H9 (cell line): ENCODE data around the gene AMN. TPM values are rescaled to one million over a fixed set of nuclear protein-coding genes. Genes with fewer than 3 reads are reported as not detected.

ENCODE experiments used
- DNase-seq: peaks from one replicate; pipeline ENCODE4 v3.0.0-alpha.2; 2017
- H2AFZ ChIP-seq: one replicate; pipeline ENCODE4 v1.6.1; 2013; ENCODE audit warnings: mild to moderate bottlenecking, low read length, control low read depth, moderate library complexity
- H2AK5ac ChIP-seq: 2 replicates; pipeline ENCODE4 v1.6.1; 2013; ENCODE audit warnings: low read length, control low read depth, mixed read lengths; ENCODE audit not compliant: insufficient read length
- H2BK120ac ChIP-seq: one replicate; pipeline ENCODE4 v1.6.1; 2013; ENCODE audit warnings: low read depth, mild to moderate bottlenecking, low read length, control low read depth, inconsistent platforms; ENCODE audit not compliant: poor library complexity, severe bottlenecking
- H2BK12ac ChIP-seq: 2 replicates; pipeline ENCODE4 v1.6.1; 2013; ENCODE audit warnings: low read length, control low read depth, mixed read lengths, low read depth; ENCODE audit not compliant: insufficient read length
- H2BK15ac ChIP-seq: 2 replicates; pipeline ENCODE4 v1.6.1; 2013; ENCODE audit warnings: low read depth, low read length, control low read depth
- H2BK20ac ChIP-seq: one replicate; pipeline ENCODE4 v1.6.1; 2013; ENCODE audit warnings: low read depth, mild to moderate bottlenecking, low read length, control low read depth, inconsistent platforms; ENCODE audit not compliant: poor library complexity, severe bottlenecking
- H2BK5ac ChIP-seq: 2 replicates; pipeline ENCODE4 v1.6.1; 2013; ENCODE audit warnings: low read length, control low read depth, mixed read lengths; ENCODE audit not compliant: insufficient read length
- H3K14ac ChIP-seq: 2 replicates; pipeline ENCODE4 v1.6.1; 2013; ENCODE audit warnings: low read length, control low read depth; ENCODE audit not compliant: insufficient read depth
- H3K18ac ChIP-seq: 2 replicates; pipeline ENCODE4 v1.6.1; 2013; ENCODE audit warnings: low read depth, mild to moderate bottlenecking, mixed read lengths, low read length, control low read depth; ENCODE audit not compliant: insufficient read length
- H3K23ac ChIP-seq: 2 replicates; pipeline ENCODE4 v1.6.1; 2013; ENCODE audit warnings: low read length, control low read depth, mixed read lengths, low read depth; ENCODE audit not compliant: insufficient read length
- H3K23me2 ChIP-seq: 2 replicates; pipeline ENCODE4 v1.6.1; 2013; ENCODE audit warnings: low read depth, mild to moderate bottlenecking, mixed read lengths, low read length, control low read depth; ENCODE audit not compliant: insufficient read length, poor library complexity, severe bottlenecking
- H3K27ac ChIP-seq: 2 replicates; pipeline ENCODE4 v1.5.1; 2013; ENCODE audit warnings: low read length, control low read depth, mixed read lengths, low read depth; ENCODE audit not compliant: insufficient read length
- H3K27me3 ChIP-seq: 2 replicates; pipeline ENCODE4 v1.6.1; 2013; ENCODE audit warnings: low read length, control low read depth, inconsistent platforms; ENCODE audit not compliant: insufficient read depth
- H3K4ac ChIP-seq: 2 replicates; pipeline ENCODE4 v1.6.1; 2013; ENCODE audit warnings: low read depth, mild to moderate bottlenecking, control low read depth, inconsistent platforms, low read length, moderate library complexity
- H3K4me1 ChIP-seq: 2 replicates; pipeline ENCODE4 v1.6.1; 2013; ENCODE audit warnings: low read length, control low read depth, inconsistent platforms; ENCODE audit not compliant: insufficient read depth
- H3K4me2 ChIP-seq: 2 replicates; pipeline ENCODE4 v1.6.1; 2013; ENCODE audit warnings: low read length, control low read depth, mixed read lengths; ENCODE audit not compliant: insufficient read length, insufficient read depth
- H3K56ac ChIP-seq: 2 replicates; pipeline ENCODE4 v1.6.1; 2013; ENCODE audit warnings: low read depth, mild to moderate bottlenecking, mixed read lengths, low read length, control low read depth; ENCODE audit not compliant: insufficient read length
- H3K79me1 ChIP-seq: 2 replicates; pipeline ENCODE4 v1.6.1; 2013; ENCODE audit warnings: low read depth, mild to moderate bottlenecking, moderate library complexity, low read length, control low read depth, inconsistent platforms; ENCODE audit not compliant: insufficient read depth, poor library complexity, severe bottlenecking
- H3K79me2 ChIP-seq: 2 replicates; pipeline ENCODE4 v1.6.1; 2013; ENCODE audit warnings: low read length, control low read depth, inconsistent platforms; ENCODE audit not compliant: insufficient read depth
- H3K9ac ChIP-seq: 2 replicates; pipeline ENCODE4 v1.6.1; 2013; ENCODE audit warnings: low read length, control low read depth, mixed read lengths; ENCODE audit not compliant: insufficient read length; ENCODE audit errors: extremely low read depth
- H3K9me3 ChIP-seq: one replicate; pipeline ENCODE4 v1.6.1; 2013; ENCODE audit warnings: low read depth, low read length, inconsistent platforms; ENCODE audit not compliant: control insufficient read depth
- H3T11ph ChIP-seq: one replicate; pipeline ENCODE4 v1.6.1; 2013; ENCODE audit warnings: mild to moderate bottlenecking, low read length, control low read depth, inconsistent platforms
- H4K20me1 ChIP-seq: one replicate; pipeline ENCODE4 v1.6.1; 2013; ENCODE audit not compliant: control insufficient read depth, insufficient read length, insufficient read depth
- H4K5ac ChIP-seq: 2 replicates; pipeline ENCODE4 v1.6.1; 2013; ENCODE audit warnings: low read depth, mild to moderate bottlenecking, mixed read lengths, low read length, control low read depth; ENCODE audit not compliant: insufficient read length
- H4K8ac ChIP-seq: replicated peaks from 2 replicates; pipeline ENCODE4 v1.6.1; 2013; ENCODE audit warnings: low read length, control low read depth, mixed read lengths, low read depth; ENCODE audit not compliant: insufficient read length
- H4K91ac ChIP-seq: 2 replicates; pipeline ENCODE4 v1.6.1; 2013; ENCODE audit warnings: low read depth, mild to moderate bottlenecking, moderate library complexity, mixed read lengths, low read length, control low read depth; ENCODE audit not compliant: insufficient read length
- H3K27ac Mint-ChIP-seq, 3 experiments: 2 replicates in 2 of 3; 3 replicates in 1 of 3; pipeline ENCODE4 v1.8.0; 2020 to 2021; ENCODE audit warnings: mixed read lengths in 3 of 3, mild to moderate bottlenecking in 1 of 3, moderate library complexity in 1 of 3
- H3K27me3 Mint-ChIP-seq: 2 replicates; pipeline ENCODE4 v1.8.0; 2021; ENCODE audit warnings: low read depth, mild to moderate bottlenecking, moderate library complexity, mixed read lengths
- H3K36me3 Mint-ChIP-seq, 3 experiments: 2 replicates in 2 of 3; 3 replicates in 1 of 3; pipeline ENCODE4 v1.8.0; 2020 to 2021; ENCODE audit warnings: low read depth in 3 of 3, mixed read lengths in 3 of 3; ENCODE audit not compliant: insufficient read depth in 1 of 3
- H3K4me1 Mint-ChIP-seq, 2 experiments: 2 replicates each; pipeline ENCODE4 v1.8.0; 2020; ENCODE audit warnings: mixed read lengths in 2 of 2
- H3K4me3 Mint-ChIP-seq, 2 experiments: 2 replicates in 1 of 2; 3 replicates in 1 of 2; pipeline ENCODE4 v1.8.0; 2020 to 2021; ENCODE audit warnings: mild to moderate bottlenecking in 2 of 2, mixed read lengths in 2 of 2, moderate library complexity in 1 of 2
- H3K9me3 Mint-ChIP-seq, 2 experiments: 2 replicates in 1 of 2; 3 replicates in 1 of 2; pipeline ENCODE4 v1.8.0; 2020; ENCODE audit warnings: mild to moderate bottlenecking in 2 of 2, mixed read lengths in 2 of 2, moderate library complexity in 1 of 2
- WGBS: extraction: QIAGEN DNeasy Blood & Tissue Kit; methylation state at CpG from one replicate; pipeline ENCODE4 v1.1.7; 2013; ENCODE audit warnings: missing lambda C conversion rate, low lambda C conversion rate, mixed read lengths; ENCODE audit not compliant: insufficient read length; ENCODE audit errors: extremely low coverage; 5-methylcytosine and 5-hydroxymethylcytosine counted together
- total RNA-seq: library from RNA; stranded (reverse); gene quantifications from 2 replicates; pipeline ENCODE4 v1.2.1, GENCODE V29; 2021
- TF ChIP-seq, protein P1 (sequence below): fragments of 200-600 bp; sonication (generic); conservative IDR thresholded peaks from 3 replicates; pipeline ENCODE4 v1.8.0; 2021; ENCODE audit warnings: antibody characterized with exemption, mild to moderate bottlenecking

The AMN gene
- total RNA-seq, 1 experiment from 2014 or later = 1.9 TPM

DNA sequence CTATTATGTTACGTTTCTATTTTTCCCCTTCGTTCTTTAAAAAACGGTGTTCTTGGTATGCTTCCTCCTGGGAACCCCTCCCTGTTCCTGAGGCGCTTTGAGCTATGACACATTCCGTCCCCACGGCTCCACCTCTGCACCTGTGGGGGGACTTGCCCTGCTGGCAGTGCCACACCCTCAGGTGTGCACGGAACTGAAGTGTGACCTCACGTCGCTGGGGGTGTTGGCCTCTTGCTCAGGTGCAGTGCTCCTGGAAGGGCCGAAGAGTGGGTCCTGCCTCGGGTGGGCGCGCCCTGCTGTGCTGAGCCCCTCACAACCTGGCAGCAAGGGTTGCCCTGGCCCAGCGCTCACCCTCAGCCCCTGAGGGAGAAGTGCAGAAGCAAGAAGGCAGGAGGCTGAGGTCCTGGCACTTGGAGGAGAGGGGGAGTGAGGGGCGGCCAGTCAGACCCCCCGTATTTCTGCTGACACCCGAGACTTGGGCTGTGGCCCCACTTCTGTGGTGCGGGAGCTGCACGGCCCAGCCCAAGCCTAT is 4.9 kb downstream of the AMN start:
- Histone ChIP-seq H2BK15ac (no peak overlapping the region), H2BK20ac (no peak overlapping the region), H3K4me2 (peak overlapping the region; percentile 60), H2AK5ac (no peak overlapping the region), H4K8ac (no peak overlapping the region), H3K9ac (no peak overlapping the region), H3T11ph (no peak overlapping the region), H3K4ac (no peak overlapping the region), H3K4me1 (no peaks in the 10 kb centered on the region), H3K27me3 (peaks cover 33% of the 10 kb centered on the region), H4K91ac (no peak overlapping the region), H3K18ac (no peak overlapping the region), H2BK5ac (no peak overlapping the region), H3K23ac (no peak overlapping the region), H3K14ac (no peak overlapping the region), H2BK120ac (no peak overlapping the region), H2BK12ac (no peak overlapping the region), H3K23me2 (peaks cover 25% of the 10 kb centered on the region), H2AFZ (no peak overlapping the region), H3K79me1 (no peaks in the 10 kb centered on the region), H3K27ac (no peak overlapping the region), H3K9me3 (no peaks in the 10 kb centered on the region), H4K5ac (no peak overlapping the region), H3K56ac (no peak overlapping the region), H3K79me2 (no peaks in the 10 kb centered on the region), H4K20me1 (no peaks in the 10 kb centered on the region)
- TF ChIP-seq, protein P1, sequence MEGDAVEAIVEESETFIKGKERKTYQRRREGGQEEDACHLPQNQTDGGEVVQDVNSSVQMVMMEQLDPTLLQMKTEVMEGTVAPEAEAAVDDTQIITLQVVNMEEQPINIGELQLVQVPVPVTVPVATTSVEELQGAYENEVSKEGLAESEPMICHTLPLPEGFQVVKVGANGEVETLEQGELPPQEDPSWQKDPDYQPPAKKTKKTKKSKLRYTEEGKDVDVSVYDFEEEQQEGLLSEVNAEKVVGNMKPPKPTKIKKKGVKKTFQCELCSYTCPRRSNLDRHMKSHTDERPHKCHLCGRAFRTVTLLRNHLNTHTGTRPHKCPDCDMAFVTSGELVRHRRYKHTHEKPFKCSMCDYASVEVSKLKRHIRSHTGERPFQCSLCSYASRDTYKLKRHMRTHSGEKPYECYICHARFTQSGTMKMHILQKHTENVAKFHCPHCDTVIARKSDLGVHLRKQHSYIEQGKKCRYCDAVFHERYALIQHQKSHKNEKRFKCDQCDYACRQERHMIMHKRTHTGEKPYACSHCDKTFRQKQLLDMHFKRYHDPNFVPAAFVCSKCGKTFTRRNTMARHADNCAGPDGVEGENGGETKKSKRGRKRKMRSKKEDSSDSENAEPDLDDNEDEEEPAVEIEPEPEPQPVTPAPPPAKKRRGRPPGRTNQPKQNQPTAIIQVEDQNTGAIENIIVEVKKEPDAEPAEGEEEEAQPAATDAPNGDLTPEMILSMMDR = no peak
- Mint-ChIP-seq H3K9me3 (no peaks in the 10 kb centered on the region; a peak in 1 of 5 replicates), H3K36me3 (peaks cover 0 to 4% (median 0%) of the 10 kb centered on the region in 3 experiments; a peak in 2 of 7 replicates), H3K4me1 (peaks cover 15 to 19% of the 10 kb centered on the region in 2 experiments), H3K27ac (no peak overlapping the region), H3K4me3 (peak overlapping the region; percentile 68 to 87), H3K27me3 (peaks cover 51% of the 10 kb centered on the region)
- DNase-seq = no peak
- WGBS = no CpG with 5 or more reads among the region's 19 CpGs
